Measurements from ENCODE around the gene UIMC1.

GRCh38 chr5:176941951-176942350, 64.6 kb downstream of the UIMC1 start:
- TF ChIP-seq POLR2A (IDR thresholded peaks at IDR 0.05) (no peak), CTCF (IDR thresholded peaks at IDR 0.05) (no peak)

All from right lobe of liver (tissue), 4 donors.